Breast epithelium (tissue), 4 donors: Measurements from ENCODE around the gene PPP1R1C. TPM values are rescaled to one million over a fixed set of nuclear protein-coding genes. Genes with fewer than 3 reads are reported as not detected.

Experiments used
- DNase-seq, 2 donors: peaks; one replicate each; pipeline ENCODE4 v3.0.0-alpha.2; 2019; ENCODE audit warnings: low spot score in 2 of 2
- H3K27ac ChIP-seq, 2 donors: fragments of 200-600 bp; sonication (generic) in 1 of 2; one replicate each; pipeline ENCODE4 v1.5.1; 2016 to 2019; ENCODE audit warnings: mild to moderate bottlenecking in 1 of 2
- H3K27me3 ChIP-seq, 2 donors: fragments of 200-600 bp; sonication (generic) in 1 of 2; one replicate each; pipeline versions ENCODE4 v1.5.1 to v1.6.0; 2017 to 2019; ENCODE audit warnings: control low read depth in 1 of 2, mild to moderate bottlenecking in 1 of 2
- H3K36me3 ChIP-seq: fragments of 200-600 bp; one replicate; pipeline ENCODE4 v1.5.1; 2019
- H3K4me1 ChIP-seq, 2 donors: fragments of 200-600 bp; sonication (generic); one replicate each; pipeline ENCODE4 v1.5.1; 2016 to 2019; ENCODE audit warnings: control low read depth in 1 of 2
- H3K4me3 ChIP-seq, 3 donors: fragments of 200-600 bp; sonication (generic); 1 replicate in 2 of 3; 2 replicates in 1 of 3; pipeline ENCODE4 v1.5.1; 2016 to 2019; ENCODE audit warnings: mild to moderate bottlenecking in 3 of 3, moderate library complexity in 2 of 3
- H3K9me3 ChIP-seq, 2 donors: fragments of 200-600 bp; sonication (generic) in 1 of 2; one replicate each; pipeline ENCODE4 v1.5.1; 2016 to 2019; ENCODE audit warnings: control low read depth in 1 of 2
- POLR2A ChIP-seq: fragments of 450-650 bp; IDR thresholded peaks from one replicate; pipeline ENCODE4 v1.6.1; 2016; ENCODE audit warnings: antibody characterized with exemption, mild to moderate bottlenecking, moderate library complexity
- POLR2AphosphoS5 ChIP-seq, 3 donors: sonication (generic); formaldehyde crosslinking; IDR thresholded peaks; one replicate each; pipeline ENCODE4 v1.6.1; 2017; ENCODE audit warnings: antibody characterized with exemption in 3 of 3
- intact Hi-C: fragments of 100-400 bp; cut with DNase I; formaldehyde crosslinking; loops from one replicate; pipeline ENCODE4 v1.15.1; 2023; ENCODE audit warnings: low total_unique reads
- total RNA-seq, 3 donors: library from RNA; depleted of rRNA; stranded (reverse); fragments of >200 nt; gene quantifications; one replicate each; pipeline ENCODE4 v1.1.0, GENCODE V29; 2016
- TF ChIP-seq, protein P1 (sequence below), 3 donors: fragments of 450-650 bp; IDR thresholded peaks; one replicate each; pipeline ENCODE4 v1.5.1; 2016 to 2017; ENCODE audit warnings: antibody characterized with exemption in 3 of 3, mild to moderate bottlenecking in 3 of 3, moderate library complexity in 3 of 3

Gene PPP1R1C
- total RNA-seq, 3 donors from 2014 or later, result 0.59 to 4.2 TPM; not detected in 1

DNA sequence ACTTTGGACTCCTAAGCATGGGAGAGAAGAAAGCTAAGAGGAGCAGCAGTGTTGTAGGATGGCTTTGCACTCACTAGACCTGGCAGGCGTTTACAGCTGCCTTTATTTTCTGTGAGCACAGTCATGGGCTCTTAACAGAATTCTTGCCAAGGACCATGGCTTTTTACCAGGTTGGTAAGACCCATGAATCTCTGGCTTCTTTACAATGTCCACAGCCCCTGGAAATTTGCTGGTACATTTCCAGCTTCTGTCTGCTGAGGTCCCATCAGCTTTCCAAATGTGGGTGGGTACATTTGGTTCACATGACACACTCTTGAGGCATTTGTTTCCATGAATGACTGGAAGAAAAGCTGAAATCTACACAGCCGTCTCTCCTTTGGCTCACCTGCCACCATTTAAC is 162.7 kb downstream of the PPP1R1C start:
- Histone ChIP-seq H3K4me3 (no peak overlapping the region), H3K27ac (no peak overlapping the region), H3K36me3 (no peaks in the 10 kb centered on the region), H3K27me3 (no peaks in the 10 kb centered on the region), H3K4me1 (no peaks in the 10 kb centered on the region), H3K9me3 (no peaks in the 10 kb centered on the region)
- intact Hi-C loops, result no loop called here
- TF ChIP-seq POLR2A, result no peak
- TF ChIP-seq, protein P1, sequence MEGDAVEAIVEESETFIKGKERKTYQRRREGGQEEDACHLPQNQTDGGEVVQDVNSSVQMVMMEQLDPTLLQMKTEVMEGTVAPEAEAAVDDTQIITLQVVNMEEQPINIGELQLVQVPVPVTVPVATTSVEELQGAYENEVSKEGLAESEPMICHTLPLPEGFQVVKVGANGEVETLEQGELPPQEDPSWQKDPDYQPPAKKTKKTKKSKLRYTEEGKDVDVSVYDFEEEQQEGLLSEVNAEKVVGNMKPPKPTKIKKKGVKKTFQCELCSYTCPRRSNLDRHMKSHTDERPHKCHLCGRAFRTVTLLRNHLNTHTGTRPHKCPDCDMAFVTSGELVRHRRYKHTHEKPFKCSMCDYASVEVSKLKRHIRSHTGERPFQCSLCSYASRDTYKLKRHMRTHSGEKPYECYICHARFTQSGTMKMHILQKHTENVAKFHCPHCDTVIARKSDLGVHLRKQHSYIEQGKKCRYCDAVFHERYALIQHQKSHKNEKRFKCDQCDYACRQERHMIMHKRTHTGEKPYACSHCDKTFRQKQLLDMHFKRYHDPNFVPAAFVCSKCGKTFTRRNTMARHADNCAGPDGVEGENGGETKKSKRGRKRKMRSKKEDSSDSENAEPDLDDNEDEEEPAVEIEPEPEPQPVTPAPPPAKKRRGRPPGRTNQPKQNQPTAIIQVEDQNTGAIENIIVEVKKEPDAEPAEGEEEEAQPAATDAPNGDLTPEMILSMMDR (IDR thresholded peaks at IDR 0.05), result no peak
- TF ChIP-seq POLR2AphosphoS5 (IDR thresholded peaks at IDR 0.05), result no peak
- no peak for DNase-seq

DNA sequence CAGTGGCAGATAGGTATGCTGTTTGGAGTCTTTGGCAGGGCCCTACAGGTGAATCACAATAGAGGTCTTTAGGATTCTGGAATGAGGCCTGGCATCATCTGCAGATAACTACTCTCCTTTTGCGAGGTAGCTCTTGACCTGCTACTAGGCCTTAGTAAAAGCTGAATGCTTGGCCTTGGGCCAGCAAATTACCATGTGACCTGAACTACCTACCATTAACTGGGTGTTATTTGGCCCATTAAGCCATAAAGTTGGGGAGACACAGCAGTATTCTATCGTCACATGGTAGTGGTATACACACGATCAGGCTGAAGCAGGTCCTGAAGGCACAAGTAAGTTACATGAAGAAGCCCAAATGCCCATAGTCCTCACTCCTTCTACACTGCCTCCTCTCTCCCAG is 178.2 kb downstream of the PPP1R1C start:
- no peaks in the 10 kb centered on the region for H3K27me3 ChIP-seq
- no peak overlapping the region for H3K4me3 ChIP-seq
- no peak overlapping the region for H3K27ac ChIP-seq
- TF ChIP-seq POLR2A, result no peak
- intact Hi-C loops, result no loop called here
- no peaks in the 10 kb centered on the region for H3K4me1 ChIP-seq
- H3K9me3 ChIP-seq, result no peaks in the 10 kb centered on the region
- no peak for DNase-seq
- no peaks in the 10 kb centered on the region for H3K36me3 ChIP-seq

GRCh38 chr2:182164686-182165085 is 179.0 kb downstream of the PPP1R1C start:
- no peaks in the 10 kb centered on the region for H3K4me1 ChIP-seq
- TF ChIP-seq, protein P1 (IDR thresholded peaks at IDR 0.05), result no peak
- TF ChIP-seq POLR2AphosphoS5 (IDR thresholded peaks at IDR 0.05) (no peak), POLR2A (no peak)
- H3K27me3 ChIP-seq, result no peaks in the 10 kb centered on the region
- DNase-seq, result no peak
- no peaks in the 10 kb centered on the region for H3K36me3 ChIP-seq
- no peaks in the 10 kb centered on the region for H3K9me3 ChIP-seq
- no peak overlapping the region for H3K27ac ChIP-seq
- no peak overlapping the region for H3K4me3 ChIP-seq
- intact Hi-C loops, result no loop called here

GRCh38 chr2:182165202-182165601 is 179.5 kb downstream of the PPP1R1C start:
- H3K27me3 ChIP-seq, result no peaks in the 10 kb centered on the region
- DNase-seq, result no peak
- H3K27ac ChIP-seq, result no peak overlapping the region
- H3K9me3 ChIP-seq, result no peaks in the 10 kb centered on the region
- H3K4me1 ChIP-seq, result no peaks in the 10 kb centered on the region
- no peaks in the 10 kb centered on the region for H3K36me3 ChIP-seq
- intact Hi-C loops, result no loop called here
- H3K4me3 ChIP-seq, result no peak overlapping the region
- no peak for TF ChIP-seq POLR2A
- no peak for TF ChIP-seq POLR2AphosphoS5 (IDR thresholded peaks at IDR 0.05)
- TF ChIP-seq, protein P1 (IDR thresholded peaks at IDR 0.05), result no peak

DNA sequence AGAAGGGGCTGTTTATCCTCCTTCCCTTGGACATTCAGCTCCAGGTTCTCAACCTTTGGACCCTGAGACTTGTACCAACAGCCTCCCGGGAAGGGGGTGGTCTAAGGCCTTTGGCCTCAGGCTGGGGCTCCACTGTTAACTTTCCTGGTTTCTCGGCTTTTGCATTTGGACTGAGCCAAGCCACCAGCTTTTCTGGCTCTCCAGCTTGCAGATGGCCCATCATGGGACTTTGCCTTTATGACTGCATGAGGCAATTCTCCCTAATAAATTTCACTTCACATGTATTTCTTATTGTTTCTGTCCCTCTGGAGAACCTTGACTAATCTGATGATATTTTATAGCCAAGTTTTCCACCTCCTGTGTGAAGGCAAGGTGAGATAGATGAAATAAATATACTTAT is 180.8 kb downstream of the PPP1R1C start:
- Histone ChIP-seq H3K36me3 (no peaks in the 10 kb centered on the region), H3K9me3 (no peaks in the 10 kb centered on the region), H3K27me3 (no peaks in the 10 kb centered on the region), H3K27ac (no peak overlapping the region), H3K4me1 (no peaks in the 10 kb centered on the region), H3K4me3 (no peak overlapping the region)
- no peak for DNase-seq
- intact Hi-C loops, result no loop called here
- no peak for TF ChIP-seq POLR2A

GRCh38 chr2:182166841-182167240 is 181.2 kb downstream of the PPP1R1C start:
- no peak for TF ChIP-seq POLR2AphosphoS5 (IDR thresholded peaks at IDR 0.05)
- TF ChIP-seq, protein P1 (IDR thresholded peaks at IDR 0.05), result no peak
- TF ChIP-seq POLR2A, result no peak
- H3K27me3 ChIP-seq, result no peaks in the 10 kb centered on the region
- intact Hi-C loops, result no loop called here
- H3K36me3 ChIP-seq, result no peaks in the 10 kb centered on the region
- no peak for DNase-seq
- no peaks in the 10 kb centered on the region for H3K4me1 ChIP-seq
- H3K4me3 ChIP-seq, result no peak overlapping the region
- no peak overlapping the region for H3K27ac ChIP-seq
- no peaks in the 10 kb centered on the region for H3K9me3 ChIP-seq

Other genes starting within 250 kb of the PPP1R1C start
- 100 to 1,000 TPM in 1 of 3 donors, 10 to 100 TPM in 2; 67.2 to 170 (median 98.9) TPM for gene ITPRID2, start 94.1 kb upstream of the PPP1R1C start, total RNA-seq